Panc1 (cell line): Measurements from ENCODE around the gene HK3.
"Not testable (repeated sequence)": the region's sequence is repeated elsewhere in the genome, so short reads cannot be mapped to it uniquely, and the experiment has no call there.

Experiments
- CTCF ChIP-seq: fragments of 450-650 bp; IDR thresholded peaks from 2 replicates; pipeline ENCODE4 v1.5.1; 2017; ENCODE audit warnings: mild to moderate bottlenecking
- REST ChIP-seq, 2 experiments: IDR thresholded peaks; 2 replicates each; pipeline ENCODE4 v1.6.1; 2011 to 2012; ENCODE audit warnings: low read depth in 2 of 2, control low read depth in 1 of 2, low read length in 1 of 2, mild to moderate bottlenecking in 1 of 2, moderate library complexity in 1 of 2; ENCODE audit not compliant: insufficient read depth in 1 of 2
- TCF7L2 ChIP-seq: IDR thresholded peaks from 2 replicates; pipeline ENCODE4 v1.6.1; 2011; ENCODE audit warnings: mild to moderate bottlenecking, low read depth, low read length, inconsistent platforms

GRCh38 chr5:176873011-176873410 lies 26.1 kb downstream of the HK3 start:
- not testable (repeated sequence) for TF ChIP-seq CTCF; TCF7L2; REST (IDR thresholded peaks at IDR 0.05; ENCODE audit: insufficient read depth in 1 of 2, low read depth in 2 of 2, low read length in 1 of 2)
